Hepatocyte (in vitro differentiated cells): ENCODE data around the gene GFM1. TPM values are rescaled to one million over a fixed set of nuclear protein-coding genes. Genes with fewer than 3 reads are reported as not detected.
A peak's percentile ranks its signal among the peaks of the same experiment; 100 is the strongest.

Experiments
- DNase-seq: peaks from one replicate; pipeline ENCODE4 v3.0.0-alpha.2; 2016; ENCODE audit warnings: low spot score
- H2AFZ ChIP-seq: fragments of 200-600 bp; sonication (generic); 2 replicates; pipeline ENCODE4 v1.6.0; 2016; ENCODE audit warnings: antibody characterized with exemption, mild to moderate bottlenecking
- H3K27ac ChIP-seq: fragments of 200-600 bp; sonication (generic); 2 replicates; pipeline ENCODE4 v1.5.1; 2016; ENCODE audit warnings: mild to moderate bottlenecking
- H3K27me3 ChIP-seq: fragments of 200-600 bp; sonication (generic); 2 replicates; pipeline ENCODE4 v1.6.1; 2016
- H3K36me3 ChIP-seq: fragments of 200-600 bp; sonication (generic); replicated peaks from 2 replicates; pipeline ENCODE4 v1.5.1; 2016; ENCODE audit warnings: low read depth; ENCODE audit not compliant: insufficient read depth
- H3K4me1 ChIP-seq: fragments of 200-600 bp; sonication (generic); 2 replicates; pipeline ENCODE4 v1.5.1; 2016; ENCODE audit warnings: mild to moderate bottlenecking, moderate library complexity; ENCODE audit not compliant: insufficient read depth
- H3K4me2 ChIP-seq: fragments of 200-600 bp; sonication (generic); 2 replicates; pipeline ENCODE4 v1.6.0; 2016
- H3K4me3 ChIP-seq: fragments of 200-600 bp; sonication (generic); 2 replicates; pipeline ENCODE4 v1.5.1; 2016; ENCODE audit warnings: mild to moderate bottlenecking
- H3K79me2 ChIP-seq: fragments of 200-600 bp; sonication (generic); 2 replicates; pipeline ENCODE4 v1.6.0; 2017; ENCODE audit warnings: mild to moderate bottlenecking
- H3K9me2 ChIP-seq: fragments of 200-600 bp; sonication (generic); replicated peaks from 2 replicates; pipeline ENCODE4 v1.6.0; 2017; ENCODE audit warnings: mild to moderate bottlenecking; ENCODE audit not compliant: insufficient read depth
- H3K9me3 ChIP-seq: fragments of 200-600 bp; sonication (generic); 2 replicates; pipeline ENCODE4 v1.5.1; 2016; ENCODE audit warnings: low read depth, mild to moderate bottlenecking
- H4K20me1 ChIP-seq: fragments of 200-600 bp; sonication (generic); 2 replicates; pipeline ENCODE4 v1.6.0; 2016; ENCODE audit warnings: mild to moderate bottlenecking; ENCODE audit not compliant: insufficient read depth, poor library complexity, severe bottlenecking
- EZH2 ChIP-seq: fragments of 200-600 bp; sonication (generic); IDR thresholded peaks from 2 replicates; pipeline ENCODE4 v1.6.1; 2016; ENCODE audit warnings: antibody characterized with exemption, mild to moderate bottlenecking, borderline replicate concordance
- EZH2phosphoT487 ChIP-seq: fragments of 200-600 bp; sonication (generic); IDR thresholded peaks from one replicate; pipeline ENCODE4 v1.6.1; 2018; ENCODE audit warnings: antibody characterized with exemption, mild to moderate bottlenecking, low read depth, moderate library complexity; ENCODE audit not compliant: unreplicated experiment, severe bottlenecking
- WGBS: methylation state at CpG from one replicate; pipeline ENCODE4 v1.1.6; 2016; ENCODE audit warnings: low lambda C conversion rate; ENCODE audit errors: missing lambda C conversion rate; 5-methylcytosine and 5-hydroxymethylcytosine counted together
- polyA plus RNA-seq: library from polyadenylated mRNA; unstranded; fragments of >200 nt; fragmentation: Nextera tagmentation; extraction: Ambion mirVana; gene quantifications from 2 replicates; pipeline ENCODE4 v1.2.1, GENCODE V29; 2016
- total RNA-seq: library from RNA; depleted of rRNA; stranded (reverse); fragments of >200 nt; gene quantifications from 2 replicates; pipeline ENCODE4 v1.2.3, GENCODE V29; 2014
- TF ChIP-seq, protein P1 (sequence below): fragments of 200-600 bp; sonication (generic); IDR thresholded peaks from 2 replicates; pipeline ENCODE4 v1.5.1; 2016; ENCODE audit warnings: antibody characterized with exemption, mild to moderate bottlenecking; ENCODE audit not compliant: poor library complexity

GFM1 gene
- total and polyA plus RNA-seq, 2 experiments from 2014 or later, result 28.0 to 60.0 TPM

DNA sequence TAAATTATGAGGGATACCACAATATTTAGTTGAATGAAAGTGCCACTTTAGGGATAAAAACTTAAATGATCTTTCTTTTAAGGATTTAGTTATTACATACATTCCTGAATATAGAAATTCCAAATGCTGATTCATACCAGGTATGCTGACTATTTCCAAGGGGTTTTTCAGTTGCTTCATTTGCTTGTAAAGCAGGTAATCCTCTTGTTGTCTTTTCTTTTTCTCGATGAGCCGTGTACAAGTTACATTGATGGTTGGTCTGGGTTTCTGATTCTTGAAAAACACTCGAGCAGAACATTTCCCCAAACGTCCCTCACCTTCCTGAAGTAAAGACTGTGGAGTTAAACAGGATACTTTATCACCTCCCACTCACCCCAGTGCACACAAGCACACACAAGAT lies 66.3 kb downstream of the GFM1 start:
- H3K36me3 ChIP-seq, result peaks cover 4% of the 10 kb centered on the region
- no peaks in the 10 kb centered on the region for H4K20me1 ChIP-seq

DNA sequence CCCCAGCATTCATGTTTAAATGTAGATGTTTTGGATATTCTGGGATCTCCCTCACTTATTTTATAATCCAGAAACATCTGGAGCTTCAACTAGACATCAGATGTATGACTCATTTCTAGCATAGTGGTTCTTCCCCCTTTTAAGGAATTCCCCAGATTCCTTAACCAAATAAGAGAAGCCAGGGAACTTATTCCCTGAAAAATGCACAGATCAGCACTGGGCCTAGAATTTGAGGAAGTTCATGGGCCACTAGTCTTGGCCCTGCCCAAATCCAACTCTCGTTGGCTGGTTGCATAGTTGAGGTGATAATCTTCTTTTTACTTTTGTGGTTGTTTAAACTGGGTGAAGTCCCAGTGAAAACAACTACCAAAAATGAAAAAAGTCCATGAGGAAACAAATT lies 67.6 kb downstream of the GFM1 start:
- H3K27me3 ChIP-seq, result no peaks in the 10 kb centered on the region
- H3K4me1 ChIP-seq, result no peaks in the 10 kb centered on the region
- no peak overlapping the region for H3K4me3 ChIP-seq
- no peak overlapping the region for H3K4me2 ChIP-seq
- peak overlapping the region; percentile 47 for H3K27ac ChIP-seq
- WGBS, result 92% methylated on average over 1 of the region's 1 CpG
- no peaks in the 10 kb centered on the region for H4K20me1 ChIP-seq
- TF ChIP-seq EZH2 (no peak), EZH2phosphoT487 (no peak)
- TF ChIP-seq, protein P1, sequence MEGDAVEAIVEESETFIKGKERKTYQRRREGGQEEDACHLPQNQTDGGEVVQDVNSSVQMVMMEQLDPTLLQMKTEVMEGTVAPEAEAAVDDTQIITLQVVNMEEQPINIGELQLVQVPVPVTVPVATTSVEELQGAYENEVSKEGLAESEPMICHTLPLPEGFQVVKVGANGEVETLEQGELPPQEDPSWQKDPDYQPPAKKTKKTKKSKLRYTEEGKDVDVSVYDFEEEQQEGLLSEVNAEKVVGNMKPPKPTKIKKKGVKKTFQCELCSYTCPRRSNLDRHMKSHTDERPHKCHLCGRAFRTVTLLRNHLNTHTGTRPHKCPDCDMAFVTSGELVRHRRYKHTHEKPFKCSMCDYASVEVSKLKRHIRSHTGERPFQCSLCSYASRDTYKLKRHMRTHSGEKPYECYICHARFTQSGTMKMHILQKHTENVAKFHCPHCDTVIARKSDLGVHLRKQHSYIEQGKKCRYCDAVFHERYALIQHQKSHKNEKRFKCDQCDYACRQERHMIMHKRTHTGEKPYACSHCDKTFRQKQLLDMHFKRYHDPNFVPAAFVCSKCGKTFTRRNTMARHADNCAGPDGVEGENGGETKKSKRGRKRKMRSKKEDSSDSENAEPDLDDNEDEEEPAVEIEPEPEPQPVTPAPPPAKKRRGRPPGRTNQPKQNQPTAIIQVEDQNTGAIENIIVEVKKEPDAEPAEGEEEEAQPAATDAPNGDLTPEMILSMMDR, result no peak
- no peak overlapping the region for H2AFZ ChIP-seq
- H3K79me2 ChIP-seq, result no peaks in the 10 kb centered on the region
- H3K36me3 ChIP-seq, result peaks cover 4% of the 10 kb centered on the region
- H3K9me3 ChIP-seq, result no peaks in the 10 kb centered on the region
- no peaks in the 10 kb centered on the region for H3K9me2 ChIP-seq
- DNase-seq, result no peak

More for the DNA sequence above, 66.3 kb downstream of the GFM1 start:
- H3K9me3 ChIP-seq, result no peaks in the 10 kb centered on the region
- no peak overlapping the region for H3K27ac ChIP-seq
- no peak overlapping the region for H3K4me2 ChIP-seq
- no peak overlapping the region for H2AFZ ChIP-seq
- H3K4me1 ChIP-seq, result no peaks in the 10 kb centered on the region
- DNase-seq, result no peak
- no peaks in the 10 kb centered on the region for H3K9me2 ChIP-seq
- no peaks in the 10 kb centered on the region for H3K27me3 ChIP-seq
- H3K4me3 ChIP-seq, result no peak overlapping the region
- 94% methylated on average over 4 of the region's 4 CpGs for whole genome bisulfite sequencing
- TF ChIP-seq EZH2 (no peak), EZH2phosphoT487 (no peak)
- TF ChIP-seq, protein P1, result no peak
- no peaks in the 10 kb centered on the region for H3K79me2 ChIP-seq

DNA sequence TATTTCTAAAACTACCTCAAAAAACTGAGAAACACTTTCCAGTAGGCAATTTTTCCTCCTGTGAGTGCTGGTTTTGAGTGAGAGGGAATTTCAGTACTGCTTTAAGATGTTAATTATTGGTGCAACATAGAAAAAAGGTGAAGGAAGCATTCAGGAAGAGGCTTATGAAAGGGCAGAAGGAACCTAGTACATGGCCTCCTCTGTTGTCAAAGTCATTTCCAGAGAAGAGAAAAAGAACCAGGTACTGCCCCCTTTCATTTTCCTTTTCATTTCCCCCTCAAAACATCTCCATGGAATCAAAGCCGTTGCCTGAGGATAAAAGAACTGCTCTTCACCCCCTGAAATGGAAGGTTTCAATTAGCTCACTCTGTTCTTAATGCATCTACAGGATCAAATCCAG lies 68.1 kb downstream of the GFM1 start:
- H3K9me3 ChIP-seq, result no peaks in the 10 kb centered on the region
- no peak for DNase-seq
- H3K79me2 ChIP-seq, result no peaks in the 10 kb centered on the region
- 84% methylated on average over 1 of the region's 1 CpG for WGBS
- no peaks in the 10 kb centered on the region for H3K9me2 ChIP-seq
- H3K4me3 ChIP-seq, result no peak overlapping the region
- H3K27me3 ChIP-seq, result no peaks in the 10 kb centered on the region
- H3K4me2 ChIP-seq, result no peak overlapping the region
- no peaks in the 10 kb centered on the region for H3K4me1 ChIP-seq
- H4K20me1 ChIP-seq, result no peaks in the 10 kb centered on the region
- no peak overlapping the region for H2AFZ ChIP-seq
- H3K36me3 ChIP-seq, result peaks cover 4% of the 10 kb centered on the region
- H3K27ac ChIP-seq, result peak overlapping the region; percentile 47
- TF ChIP-seq EZH2phosphoT487 (no peak), EZH2 (no peak)
- TF ChIP-seq, protein P1, result no peak

DNA sequence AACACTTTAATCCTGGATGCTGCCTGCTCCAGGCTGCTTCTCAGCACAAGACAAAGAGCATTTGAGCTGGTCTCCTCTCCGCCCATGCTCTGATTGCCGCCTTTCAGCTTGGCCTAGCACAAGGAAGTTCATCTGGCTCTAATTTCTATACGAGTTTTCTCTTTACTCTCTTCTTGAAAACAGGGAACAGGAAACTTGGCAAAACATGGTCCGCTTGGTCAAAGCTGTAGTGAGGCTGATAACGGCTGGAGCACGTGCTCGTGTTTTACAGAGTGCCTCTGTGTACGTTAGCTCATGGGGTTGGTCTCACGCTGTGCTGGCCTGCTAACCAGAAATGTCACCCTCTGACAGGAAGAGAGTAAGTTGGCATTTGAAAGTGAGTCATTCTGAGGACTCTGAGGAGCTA lies 68.8 kb downstream of the GFM1 start:
- WGBS, result 83% methylated on average over 9 of the region's 9 CpGs
- Histone ChIP-seq H3K27me3 (no peaks in the 10 kb centered on the region), H4K20me1 (no peaks in the 10 kb centered on the region), H3K9me2 (no peaks in the 10 kb centered on the region), H3K4me3 (no peak overlapping the region), H3K9me3 (no peaks in the 10 kb centered on the region), H3K27ac (peak overlapping the region; percentile 47), H2AFZ (no peak overlapping the region), H3K79me2 (no peaks in the 10 kb centered on the region), H3K4me1 (no peaks in the 10 kb centered on the region), H3K36me3 (peaks cover 3% of the 10 kb centered on the region), H3K4me2 (no peak overlapping the region)
- DNase-seq, result no peak
- TF ChIP-seq, protein P1, result no peak
- no peak for TF ChIP-seq EZH2phosphoT487
- TF ChIP-seq EZH2, result no peak
